HCT116 (cell line): ENCODE measurements around the gene THBS1. TPM values are rescaled to one million over a fixed set of nuclear protein-coding genes. Genes with fewer than 3 reads are reported as not detected.

Experiments
- ATAC-seq: fragments of 200-7000 bp; cut with Tn5 transposase; 2 replicates; pipeline ENCODE4 v1.9.1; 2020; ENCODE audit warnings: mild to moderate bottlenecking, moderate library complexity
- BruUV-seq: library from RNA; stranded (reverse); fragments of 400-500 nt; replicated peaks from 2 replicates; lab custom pipeline; 2021; lab: Mats Ljungman, UMichigan
- CTCF ChIA-PET: fragments of 300-600 bp; sonication (Branson Sonifier 250); formaldehyde crosslinking; loops from one replicate; lab custom pipeline; 2021; ENCODE audit warnings: antibody characterized with exemption; lab: Charles Lee
- POLR2A ChIA-PET: fragments of 300-600, 350-600 bp; sonication (Branson Sonifier 250); formaldehyde crosslinking; loops from one replicate; lab custom pipeline; 2021; ENCODE audit warnings: antibody characterized with exemption; lab: Charles Lee
- RAD21 ChIA-PET, 2 experiments: fragments of 300-600 bp; sonication (Branson Sonifier 250); formaldehyde crosslinking; loops; one replicate each; lab custom pipeline; 2023; ENCODE audit warnings: low total read pairs in 2 of 2; ENCODE audit not compliant: uncharacterized antibody in 2 of 2, unreplicated experiment in 2 of 2, low non-redundant PET in 1 of 2; lab: Charles Lee
- DNase-seq: peaks from one replicate; pipeline ENCODE4 v3.0.0-alpha.2; 2010; ENCODE audit warnings: low read depth, low spot score
- H2AFZ ChIP-seq: fragments of 200-600 bp; shearing (Covaris generic), sonication (generic); 2 replicates; pipeline ENCODE4 v1.6.1; 2017; ENCODE audit warnings: low read depth, mixed run types, mixed read lengths, antibody characterized with exemption, low read length; ENCODE audit not compliant: poor library complexity, severe bottlenecking
- H3K27ac ChIP-seq: 2 replicates; pipeline ENCODE4 v1.5.1; 2012; ENCODE audit warnings: low read depth, low read length
- H3K27me3 ChIP-seq: fragments of 200-600 bp; sonication (generic); 2 replicates; pipeline ENCODE4 v1.6.1; 2016; ENCODE audit warnings: mixed run types, low read length, mixed read lengths; ENCODE audit not compliant: insufficient read depth
- H3K36me3 ChIP-seq, 2 experiments: fragments of 200-500 bp in 1 of 2; fragments of 200-600 bp in 1 of 2; sonication (Bioruptor generic) in 1 of 2; sonication (generic) in 1 of 2; 2 replicates each; pipeline versions ENCODE4 v1.5.1 to v1.6.1; 2014 to 2016; ENCODE audit warnings: low read length in 2 of 2, inconsistent platforms in 1 of 2, mixed read lengths in 1 of 2, mixed run types in 1 of 2; ENCODE audit not compliant: insufficient read depth in 2 of 2, control insufficient read depth in 1 of 2
- H3K4me1 ChIP-seq, 2 experiments: fragments of 200-600 bp in 1 of 2; sonication (generic) in 1 of 2; 2 replicates each; pipeline versions ENCODE4 v1.5.1 to v1.6.1; 2012 to 2017; ENCODE audit warnings: low read length in 2 of 2, inconsistent platforms in 1 of 2, mild to moderate bottlenecking in 1 of 2, mixed read lengths in 1 of 2, mixed run types in 1 of 2, moderate library complexity in 1 of 2; ENCODE audit not compliant: insufficient read depth in 2 of 2, control insufficient read depth in 1 of 2
- H3K4me2 ChIP-seq: fragments of 200-600 bp; sonication (generic); 2 replicates; pipeline ENCODE4 v1.6.1; 2017; ENCODE audit warnings: mixed run types, low read length, mixed read lengths
- H3K4me3 ChIP-seq, 2 experiments: fragments of 200-600 bp in 1 of 2; sonication (generic) in 1 of 2; replicated peaks in 1 of 2; 2 replicates each; pipeline ENCODE4 v1.5.1; 2011 to 2016; ENCODE audit warnings: low read length in 2 of 2, control low read depth in 1 of 2, low read depth in 1 of 2, mild to moderate bottlenecking in 1 of 2, mixed read lengths in 1 of 2, mixed run types in 1 of 2
- H3K79me2 ChIP-seq: fragments of 200-600 bp; sonication (generic); 2 replicates; pipeline ENCODE4 v1.6.1; 2017; ENCODE audit warnings: mild to moderate bottlenecking, mixed run types, low read length, moderate library complexity, mixed read lengths; ENCODE audit not compliant: insufficient read depth
- H3K9ac ChIP-seq: fragments of 200-600 bp; sonication (generic); 2 replicates; pipeline ENCODE4 v1.6.1; 2016; ENCODE audit warnings: low read length, mixed read lengths
- H3K9me2 ChIP-seq: fragments of 200-600 bp; sonication (generic), shearing (Covaris generic); 2 replicates; pipeline ENCODE4 v1.6.1; 2017; ENCODE audit warnings: mixed run types, mild to moderate bottlenecking, moderate library complexity; ENCODE audit not compliant: insufficient read depth
- H3K9me3 ChIP-seq, 2 experiments: fragments of 200-500 bp in 1 of 2; fragments of 200-600 bp in 1 of 2; sonication (Bioruptor generic) in 1 of 2; sonication (generic) in 1 of 2; 2 replicates each; pipeline ENCODE4 v1.6.1; 2014 to 2017; ENCODE audit warnings: low read length in 2 of 2, mixed read lengths in 2 of 2, inconsistent platforms in 1 of 2, low read depth in 1 of 2, mild to moderate bottlenecking in 1 of 2, mixed run types in 1 of 2, moderate library complexity in 1 of 2; ENCODE audit not compliant: control insufficient read depth in 1 of 2, insufficient read depth in 1 of 2
- H4K20me1 ChIP-seq: fragments of 200-600 bp; sonication (generic), shearing (Covaris generic); 2 replicates; pipeline ENCODE4 v1.6.1; 2017; ENCODE audit warnings: mixed run types, mild to moderate bottlenecking, moderate library complexity; ENCODE audit not compliant: insufficient read depth
- CBX3 ChIP-seq: IDR thresholded peaks from 2 replicates; pipeline ENCODE4 v1.6.1; 2012; ENCODE audit warnings: low read depth
- CEBPB ChIP-seq: IDR thresholded peaks from 2 replicates; pipeline ENCODE4 v1.6.1; 2012; ENCODE audit warnings: low read depth
- CTCF ChIP-seq, 3 experiments: fragments of 200-600 bp in 1 of 3; sonication (generic) in 1 of 3; IDR thresholded peaks in 2 of 3; conservative IDR thresholded peaks in 1 of 3; 2 replicates each; pipeline ENCODE4 v1.5.1; 2012 to 2017; ENCODE audit warnings: low read depth in 2 of 3, low read length in 2 of 3, antibody characterized with exemption in 1 of 3, borderline replicate concordance in 1 of 3, control low read depth in 1 of 3, mild to moderate bottlenecking in 1 of 3, mixed read lengths in 1 of 3, mixed run types in 1 of 3, moderate library complexity in 1 of 3; ENCODE audit not compliant: insufficient read depth in 1 of 3
- EGR1 ChIP-seq: IDR thresholded peaks from 2 replicates; pipeline ENCODE4 v1.6.1; 2012; ENCODE audit warnings: low read depth
- ELF1 ChIP-seq: IDR thresholded peaks from 2 replicates; pipeline ENCODE4 v1.6.1; 2012; ENCODE audit warnings: low read depth, borderline replicate concordance
- EZH2phosphoT487 ChIP-seq: fragments of 200-600 bp; IDR thresholded peaks from 2 replicates; pipeline ENCODE4 v1.6.1; 2018; ENCODE audit warnings: antibody characterized with exemption, borderline replicate concordance
- FOSL1 ChIP-seq: IDR thresholded peaks from 2 replicates; pipeline ENCODE4 v1.6.1; 2012; ENCODE audit warnings: low read depth
- MAX ChIP-seq: IDR thresholded peaks from 2 replicates; pipeline ENCODE4 v1.6.1; 2012
- RAD21 ChIP-seq: IDR thresholded peaks from 2 replicates; pipeline ENCODE4 v1.6.1; 2012; ENCODE audit warnings: low read depth, mild to moderate bottlenecking
- REST ChIP-seq: IDR thresholded peaks from 2 replicates; pipeline ENCODE4 v1.6.1; 2012; ENCODE audit warnings: low read depth
- SP1 ChIP-seq: IDR thresholded peaks from 2 replicates; pipeline ENCODE4 v1.6.1; 2012; ENCODE audit warnings: low read depth
- SRF ChIP-seq: IDR thresholded peaks from 2 replicates; pipeline ENCODE4 v1.6.1; 2012; ENCODE audit warnings: low read depth
- TCF7L2 ChIP-seq: IDR thresholded peaks from 2 replicates; pipeline ENCODE4 v1.7.0; 2011; ENCODE audit warnings: borderline replicate concordance, inconsistent platforms; ENCODE audit not compliant: insufficient read depth, insufficient read length; ENCODE audit errors: extremely low read depth
- YY1 ChIP-seq: IDR thresholded peaks from 2 replicates; pipeline ENCODE4 v1.6.1; 2011; ENCODE audit warnings: low read length, low read depth, moderate library complexity, mild to moderate bottlenecking; ENCODE audit not compliant: insufficient replicate concordance; ENCODE audit errors: extremely low read depth
- ZBTB33 ChIP-seq: IDR thresholded peaks from 2 replicates; pipeline ENCODE4 v1.6.1; 2011; ENCODE audit warnings: mild to moderate bottlenecking, low read length, moderate library complexity; ENCODE audit not compliant: insufficient replicate concordance; ENCODE audit errors: extremely low read depth
- ZFX ChIP-seq: fragments of 450-650 bp; IDR thresholded peaks from 2 replicates; pipeline ENCODE4 v1.6.1; 2017
- intact Hi-C: fragments of 100-400 bp; cut with micrococcal nuclease; formaldehyde crosslinking; loops from 2 replicates; pipeline ENCODE4 v1.10.0; 2022
- total RNA-seq: library from RNA; stranded (reverse); gene quantifications from one replicate; pipeline ENCODE4 v1.2.1, GENCODE V29; 2021; ENCODE audit not compliant: unreplicated experiment

The THBS1 gene
- total RNA-seq, 1 experiment from 2014 or later = 6.3 TPM

- CTCF ChIA-PET = interaction anchor here (0.8 to 5.5 kb wide), 6 partner anchors 9 to 876 kb away, joined by 3 to 52 read pairs (median 6); no protein-coding TSS in a partner anchor
- TSS peak; percentile 54 for BruUV-seq
- H3K27ac ChIP-seq = no peak overlapping the region; the same call in 1 of the 2 replicates
Observed at GRCh38 chr15:39581793-39582285, 960 bp downstream of the THBS1 start.

More at GRCh38 chr15:39581793-39582285, 960 bp downstream of the THBS1 start:
- DNase-seq (no peak), ATAC-seq (peak; percentile 60)
- Histone ChIP-seq H3K4me1 (peaks cover 11 to 29% of the 10 kb centered on the region in 2 experiments), H3K36me3 (peaks cover 0 to 19% of the 10 kb centered on the region in 2 experiments; a peak in 1 of 4 replicates), H3K9ac (peak overlapping the region; percentile 55), H4K20me1 (no peaks in the 10 kb centered on the region), H3K27me3 (no peaks in the 10 kb centered on the region), H2AFZ (peak overlapping the region; percentile 59), H3K4me3 (peak overlapping the region; percentile 64 to 68), H3K79me2 (no peaks in the 10 kb centered on the region), H3K9me3 (no peaks in the 10 kb centered on the region), H3K9me2 (no peaks in the 10 kb centered on the region), H3K4me2 (peak overlapping the region; percentile 91)
- TF ChIP-seq CTCF (IDR thresholded peaks at IDR 0.05 in 2 of 3, conservative IDR thresholded peaks at IDR 0.05 in 1 of 3; ENCODE audit: borderline replicate concordance in 1 of 3, insufficient read depth in 1 of 3, low read depth in 2 of 3, low read length in 2 of 3) (peak; percentile 15 to 67 (median 60); a peak in 5 of 6 replicates), CBX3 (no peak), ELF1 (no peak), ZBTB33 (no peak), TCF7L2 (no peak), EGR1 (no peak), RAD21 (peak; percentile 40; the same call in 1 of the 2 replicates), MAX (no peak), CEBPB (no peak), ZFX (no peak), REST (no peak), EZH2phosphoT487 (no peak), YY1 (no peak), SP1 (no peak), FOSL1 (no peak), SRF (no peak)
- POLR2A ChIA-PET = interaction anchor here (0.7 to 1.8 kb wide), 4 partner anchors 84 to 410 kb away, joined by 3 to 11 read pairs (median 5); no protein-coding TSS in a partner anchor
- RAD21 ChIA-PET = interaction anchor here in 1 of 2 experiments (1.9 to 2.4 kb wide), 2 partner anchors 175 to 410 kb away, joined by 4 to 7 read pairs; no protein-coding TSS in a partner anchor
- intact Hi-C loops = loop anchor here (2.0 kb wide), 3 partner anchors 175 to 875 kb away; no protein-coding TSS in a partner anchor
